T-cell (primary cell): ENCODE results near the gene FZD7. TPM values are rescaled to one million over a fixed set of nuclear protein-coding genes. Genes with fewer than 3 reads are reported as not detected.

Experiments used
- ATAC-seq, 4 experiments: fragments of 200-7000 bp in 3 of 4; fragments of 150-1000 bp in 1 of 4; cut with Tn5 transposase; replicated peaks in 1 of 4; 1 replicate in 3 of 4; 2 replicates in 1 of 4; pipeline ENCODE4 v1.10.0; 2021; ENCODE audit warnings: moderate library complexity in 3 of 4, mild to moderate bottlenecking in 2 of 4, moderate number of reproducible peaks in 1 of 4
- CTCF ChIA-PET, 2 donors: fragments of 300-600 bp; sonication (Branson Sonifier 250); formaldehyde crosslinking; loops; one replicate each; lab custom pipeline; 2022; ENCODE audit warnings: antibody characterized with exemption in 2 of 2; lab: Charles Lee
- POLR2A ChIA-PET, 2 donors: fragments of 300-600 bp; sonication (Branson Sonifier 250); formaldehyde crosslinking; loops; one replicate each; lab custom pipeline; 2022; ENCODE audit warnings: antibody characterized with exemption in 2 of 2; lab: Charles Lee
- DNase-seq, 35 experiments: peaks; one replicate each; pipeline versions ENCODE4 v3.0.0 to v3.0.0-alpha.2; 2013 to 2023
- H3K27ac ChIP-seq: one replicate; pipeline ENCODE4 v1.5.1; 2013; ENCODE audit warnings: low read length
- H3K27me3 ChIP-seq, 2 experiments: replicated peaks in 1 of 2; 1 replicate in 1 of 2; 2 replicates in 1 of 2; pipeline versions ENCODE4 v1.6.1 to v1.7.0; 2013; ENCODE audit warnings: low read length in 1 of 2, mixed read lengths in 1 of 2; ENCODE audit not compliant: control insufficient read depth in 2 of 2, insufficient read depth in 2 of 2; ENCODE audit errors: extremely low read depth in 1 of 2
- H3K36me3 ChIP-seq, 2 donors: 1 replicate in 1 of 2; 2 replicates in 1 of 2; pipeline versions ENCODE4 v1.6.1 to v1.7.0; 2013; ENCODE audit warnings: low read length in 1 of 2; ENCODE audit not compliant: control insufficient read depth in 2 of 2, insufficient read depth in 1 of 2; ENCODE audit errors: extremely low read depth in 1 of 2
- H3K4me1 ChIP-seq, 2 experiments: 1 replicate in 1 of 2; 2 replicates in 1 of 2; pipeline versions ENCODE4 v1.6.1 to v1.7.0; 2013; ENCODE audit warnings: low read length in 2 of 2, mixed read lengths in 1 of 2; ENCODE audit not compliant: insufficient read depth in 2 of 2, control insufficient read depth in 1 of 2; ENCODE audit errors: extremely low read depth in 1 of 2
- H3K4me3 ChIP-seq, 2 donors: 1 replicate in 1 of 2; 2 replicates in 1 of 2; pipeline versions ENCODE4 v1.5.1 to v1.7.0; 2013; ENCODE audit warnings: mild to moderate bottlenecking in 2 of 2, low read length in 1 of 2, moderate library complexity in 1 of 2; ENCODE audit not compliant: control insufficient read depth in 1 of 2; ENCODE audit errors: extremely low read depth in 1 of 2
- H3K9me3 ChIP-seq: 2 replicates; pipeline ENCODE4 v1.7.0; 2013
- H3K27ac Mint-ChIP-seq, 2 donors: one replicate each; pipeline ENCODE4 v1.8.0; 2020 to 2021; ENCODE audit warnings: mild to moderate bottlenecking in 2 of 2, mixed read lengths in 2 of 2
- H3K27me3 Mint-ChIP-seq, 2 donors: one replicate each; pipeline ENCODE4 v1.8.0; 2021 to 2022; ENCODE audit warnings: mixed read lengths in 2 of 2
- H3K36me3 Mint-ChIP-seq: one replicate; pipeline ENCODE4 v1.8.0; 2021; ENCODE audit warnings: mixed read lengths
- H3K4me1 Mint-ChIP-seq, 3 donors: one replicate each; pipeline ENCODE4 v1.8.0; 2020 to 2022; ENCODE audit warnings: mixed read lengths in 3 of 3, mild to moderate bottlenecking in 1 of 3
- H3K4me3 Mint-ChIP-seq, 3 donors: one replicate each; pipeline ENCODE4 v1.8.0; 2020 to 2022; ENCODE audit warnings: mild to moderate bottlenecking in 3 of 3, mixed read lengths in 3 of 3, moderate library complexity in 3 of 3
- H3K9me3 Mint-ChIP-seq, 3 donors: one replicate each; pipeline ENCODE4 v1.8.0; 2020 to 2022; ENCODE audit warnings: mixed read lengths in 3 of 3
- WGBS: methylation state at CpG from one replicate; pipeline ENCODE4 v1.1.5; 2013; ENCODE audit warnings: missing lambda C conversion rate; ENCODE audit not compliant: insufficient coverage; 5-methylcytosine and 5-hydroxymethylcytosine counted together
- total RNA-seq, 35 experiments: library from RNA in 6 of 35; stranded (reverse) in 6 of 35; fragments of 120-200 nt in 1 of 35; gene quantifications; one replicate each; pipeline versions ENCODE4 v1.2.1 to v1.2.4 and lab custom pipeline; 2013 to 2026

Gene FZD7
- total RNA-seq, 5 donors from 2014 or later (not counting 1 experiment from before 2014, with no cell fraction given): 0.15 to 0.93 (median 0.56) TPM

DNA sequence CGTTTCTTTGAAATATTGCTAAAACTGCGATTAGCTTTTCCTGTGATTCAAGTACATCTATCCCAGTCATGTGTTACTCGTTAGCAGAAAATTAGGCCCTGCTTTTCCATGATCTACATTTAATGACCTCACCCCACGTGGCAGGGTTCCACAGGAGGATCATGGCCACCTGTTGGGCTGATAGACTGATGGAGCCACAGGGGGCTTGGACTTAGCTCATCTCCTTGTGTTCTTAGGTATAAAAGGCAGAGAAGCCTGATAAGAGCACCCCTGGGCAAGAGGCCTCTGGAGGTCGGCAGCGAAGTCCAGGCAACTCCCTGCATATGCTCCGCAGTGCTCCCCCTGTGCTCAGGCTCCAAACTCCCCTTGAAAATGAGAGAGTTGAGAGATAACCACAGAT, 12.9 kb downstream of the FZD7 start:
- Mint-ChIP-seq H3K4me3 (no peak overlapping the region), H3K36me3 (no peaks in the 10 kb centered on the region), H3K27me3 (peaks cover 43% of the 10 kb centered on the region in 2 donors), H3K4me1 (no peaks in the 10 kb centered on the region), H3K9me3 (no peaks in the 10 kb centered on the region), H3K27ac (no peak overlapping the region)
- no peak overlapping the region for H3K4me3 ChIP-seq
- ChIA-PET CTCF (no interaction called here), POLR2A (no interaction called here)
- DNase-seq (no peak), ATAC-seq (no peak)
- no peaks in the 10 kb centered on the region for H3K9me3 ChIP-seq
- H3K36me3 ChIP-seq: no peaks in the 10 kb centered on the region
- H3K27me3 ChIP-seq: peaks cover 0 to 13% of the 10 kb centered on the region in 2 experiments
- H3K4me1 ChIP-seq: no peaks in the 10 kb centered on the region
- H3K27ac ChIP-seq: no peak overlapping the region
- 93% methylated on average over 2 of the region's 7 CpGs for WGBS

- Mint-ChIP-seq H3K4me1 (no peaks in the 10 kb centered on the region), H3K4me3 (no peak overlapping the region), H3K36me3 (no peaks in the 10 kb centered on the region), H3K27ac (no peak overlapping the region), H3K9me3 (no peaks in the 10 kb centered on the region), H3K27me3 (peaks cover 40 to 46% of the 10 kb centered on the region in 2 donors)
- Histone ChIP-seq H3K27me3 (peaks cover 0 to 14% of the 10 kb centered on the region in 2 experiments), H3K36me3 (no peaks in the 10 kb centered on the region), H3K4me3 (no peak overlapping the region), H3K9me3 (no peaks in the 10 kb centered on the region), H3K27ac (no peak overlapping the region), H3K4me1 (no peaks in the 10 kb centered on the region)
- DNase-seq (no peak), ATAC-seq (no peak)
- WGBS: 80% methylated on average over 1 of the region's 2 CpGs
- ChIA-PET CTCF (interaction anchor here in 1 of 2 donors (0.6 kb wide), 2 partner anchors 331 to 444 kb away, joined by 3 to 9 read pairs; no protein-coding TSS in a partner anchor), POLR2A (interaction anchor here in 1 of 2 donors (0.7 kb wide), 1 partner anchor 14 kb away, joined by 7 read pairs; no protein-coding TSS in a partner anchor)
Observed at GRCh38 chr2:202049092-202049728, 15.6 kb downstream of the FZD7 start.

GRCh38 chr2:202049840-202050239, 16.2 kb downstream of the FZD7 start:
- H3K27ac Mint-ChIP-seq: no peak overlapping the region
- WGBS: no CpG with 5 or more reads among the region's 1 CpG

GRCh38 chr2:202050652-202051051, 17.0 kb downstream of the FZD7 start:
- no peaks in the 10 kb centered on the region for H3K36me3 Mint-ChIP-seq
- Histone ChIP-seq H3K4me3 (no peak overlapping the region), H3K9me3 (no peaks in the 10 kb centered on the region), H3K36me3 (no peaks in the 10 kb centered on the region), H3K4me1 (no peaks in the 10 kb centered on the region), H3K27me3 (peaks cover 0 to 17% of the 10 kb centered on the region in 2 experiments), H3K27ac (no peak overlapping the region)
- no peak overlapping the region for H3K4me3 Mint-ChIP-seq
- ChIA-PET CTCF (no interaction called here), POLR2A (interaction anchor here in 1 of 2 donors (0.7 kb wide), 1 partner anchor 659 kb away, joined by 3 read pairs; no protein-coding TSS in a partner anchor)
- H3K27ac Mint-ChIP-seq: no peak overlapping the region
- DNase-seq (no peak), ATAC-seq (no peak)
- H3K9me3 Mint-ChIP-seq: no peaks in the 10 kb centered on the region
- peaks cover 38 to 41% of the 10 kb centered on the region in 2 donors for H3K27me3 Mint-ChIP-seq
- no peaks in the 10 kb centered on the region for H3K4me1 Mint-ChIP-seq

More at GRCh38 chr2:202049840-202050239, 16.2 kb downstream of the FZD7 start:
- no peak overlapping the region for H3K27ac ChIP-seq
- H3K27me3 ChIP-seq: peaks cover 0 to 14% of the 10 kb centered on the region in 2 experiments
- no peaks in the 10 kb centered on the region for H3K36me3 Mint-ChIP-seq
- POLR2A ChIA-PET: no interaction called here
- CTCF ChIA-PET: interaction anchor here in 1 of 2 donors (0.6 kb wide), 2 partner anchors 330 to 444 kb away, joined by 3 to 9 read pairs; no protein-coding TSS in a partner anchor
- no peak overlapping the region for H3K4me3 ChIP-seq
- H3K4me3 Mint-ChIP-seq: no peak overlapping the region
- ATAC-seq (no peak), DNase-seq (no peak)
- no peaks in the 10 kb centered on the region for H3K4me1 ChIP-seq
- no peaks in the 10 kb centered on the region for H3K9me3 Mint-ChIP-seq
- no peaks in the 10 kb centered on the region for H3K9me3 ChIP-seq
- peaks cover 39 to 44% of the 10 kb centered on the region in 2 donors for H3K27me3 Mint-ChIP-seq
- no peaks in the 10 kb centered on the region for H3K36me3 ChIP-seq
- H3K4me1 Mint-ChIP-seq: no peaks in the 10 kb centered on the region

DNA sequence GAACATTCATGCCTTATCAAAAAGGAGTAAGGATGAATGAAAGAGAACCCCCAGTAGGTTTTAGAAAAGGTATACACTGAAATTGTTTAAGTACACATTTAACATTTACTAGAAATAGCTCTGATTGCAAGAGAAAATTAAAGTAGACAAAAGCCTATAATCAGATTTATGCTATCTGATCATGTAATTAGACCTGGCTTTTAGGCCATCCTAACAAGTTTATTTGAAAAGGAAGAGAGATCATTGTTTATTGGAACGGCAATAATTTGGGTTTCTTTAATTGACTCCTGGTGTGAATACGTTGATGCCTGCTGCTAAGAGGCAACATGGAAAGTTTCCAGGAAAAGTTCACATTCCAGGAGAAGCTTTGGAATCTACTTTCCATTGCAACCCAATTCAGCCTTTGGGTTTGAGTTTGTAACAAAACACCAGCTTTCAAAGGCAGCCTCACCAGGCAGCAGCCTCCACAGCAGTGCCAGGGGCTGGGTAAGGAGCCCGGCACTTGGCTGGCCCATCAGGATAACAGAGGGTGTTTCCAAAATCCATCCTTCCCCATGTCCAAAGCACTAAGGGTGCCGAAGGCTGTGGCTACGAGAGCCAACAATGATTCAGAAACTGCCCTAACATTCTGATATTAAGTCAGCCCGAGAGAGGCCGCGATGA, 18.0 kb downstream of the FZD7 start:
- POLR2A ChIA-PET: no interaction called here
- no peak for DNase-seq
- whole genome bisulfite sequencing: 90% methylated on average over 2 of the region's 8 CpGs
- Histone ChIP-seq H3K27ac (no peak overlapping the region), H3K27me3 (peaks cover 0 to 22% of the 10 kb centered on the region in 2 experiments), H3K4me1 (no peaks in the 10 kb centered on the region), H3K36me3 (no peaks in the 10 kb centered on the region), H3K9me3 (no peaks in the 10 kb centered on the region), H3K4me3 (no peak overlapping the region)
- Mint-ChIP-seq H3K27ac (no peak overlapping the region), H3K4me1 (no peaks in the 10 kb centered on the region), H3K9me3 (no peaks in the 10 kb centered on the region), H3K4me3 (no peak overlapping the region), H3K36me3 (no peaks in the 10 kb centered on the region), H3K27me3 (peaks cover 40 to 43% of the 10 kb centered on the region in 2 donors)
- CTCF ChIA-PET: no interaction called here
- ATAC-seq: no peak

- Mint-ChIP-seq H3K4me1 (no peaks in the 10 kb centered on the region), H3K27ac (no peak overlapping the region), H3K9me3 (no peaks in the 10 kb centered on the region), H3K27me3 (peaks cover 37 to 43% of the 10 kb centered on the region in 2 donors), H3K36me3 (no peaks in the 10 kb centered on the region), H3K4me3 (no peak overlapping the region)
- H3K4me3 ChIP-seq: no peak overlapping the region
- H3K9me3 ChIP-seq: no peaks in the 10 kb centered on the region
- H3K4me1 ChIP-seq: no peaks in the 10 kb centered on the region
- H3K27ac ChIP-seq: no peak overlapping the region
- ChIA-PET POLR2A (no interaction called here), CTCF (no interaction called here)
- ATAC-seq (no peak), DNase-seq (no peak)
- no CpG with 5 or more reads among the region's 1 CpG for WGBS
- no peaks in the 10 kb centered on the region for H3K36me3 ChIP-seq
- H3K27me3 ChIP-seq: peaks cover 0 to 22% of the 10 kb centered on the region in 2 experiments
Observed at GRCh38 chr2:202052235-202052634, 18.6 kb downstream of the FZD7 start.
